Lung (tissue), 12 donors: Measurements from ENCODE around the gene NKX3-2. TPM values are rescaled to one million over a fixed set of nuclear protein-coding genes. Genes with fewer than 3 reads are reported as not detected.

Experiments used
- ATAC-seq: fragments of 200-7000 bp; cut with Tn5 transposase; one replicate; pipeline ENCODE4 v1.9.1; 2020; ENCODE audit warnings: moderate number of reproducible peaks; ENCODE audit not compliant: insufficient read depth, low FRiP score
- DNase-seq, 3 donors: peaks; one replicate each; pipeline ENCODE4 v3.0.0-alpha.2; 2013 to 2017
- H3K27ac ChIP-seq, 2 donors: one replicate each; pipeline ENCODE4 v1.5.1; 2013; ENCODE audit warnings: mild to moderate bottlenecking in 2 of 2, moderate library complexity in 2 of 2, control low read depth in 1 of 2, inconsistent platforms in 1 of 2, low read depth in 1 of 2, low read length in 1 of 2
- H3K27me3 ChIP-seq, 3 donors: one replicate each; pipeline ENCODE4 v1.5.1; 2013; ENCODE audit warnings: low read length in 2 of 3; ENCODE audit not compliant: control insufficient read depth in 3 of 3, insufficient read depth in 3 of 3
- H3K36me3 ChIP-seq, 4 donors: one replicate each; pipeline ENCODE4 v1.5.1; 2013; ENCODE audit warnings: low read length in 4 of 4, mild to moderate bottlenecking in 1 of 4, moderate library complexity in 1 of 4; ENCODE audit not compliant: control insufficient read depth in 4 of 4, insufficient read depth in 4 of 4
- H3K4me1 ChIP-seq, 5 donors: one replicate each; pipeline ENCODE4 v1.5.1; 2013; ENCODE audit warnings: low read length in 5 of 5, mild to moderate bottlenecking in 2 of 5, moderate library complexity in 1 of 5; ENCODE audit not compliant: control insufficient read depth in 5 of 5, insufficient read depth in 5 of 5
- H3K4me3 ChIP-seq: one replicate; pipeline ENCODE4 v1.5.1; 2013; ENCODE audit warnings: mild to moderate bottlenecking, control low read depth, moderate library complexity
- H3K9ac ChIP-seq, 2 donors: one replicate each; pipeline ENCODE4 v1.5.1; 2013; ENCODE audit warnings: low read length in 2 of 2, control low read depth in 1 of 2; ENCODE audit not compliant: insufficient read depth in 1 of 2
- H3K9me3 ChIP-seq, 4 donors: one replicate each; pipeline ENCODE4 v1.5.1; 2013; ENCODE audit warnings: low read length in 3 of 4, mild to moderate bottlenecking in 1 of 4, moderate library complexity in 1 of 4; ENCODE audit not compliant: control insufficient read depth in 4 of 4, insufficient read depth in 3 of 4
- WGBS, 2 donors: extraction: QIAGEN DNeasy Blood & Tissue Kit; methylation state at CpG; one replicate each; pipeline ENCODE4 v1.1.7; 2013; 5-methylcytosine and 5-hydroxymethylcytosine counted together
- polyA plus RNA-seq, 2 donors: library from polyadenylated mRNA; stranded (reverse); fragments of 200-250 nt; gene quantifications; one replicate each; pipeline ENCODE4 v1.2.1, GENCODE V29; 2013
- total RNA-seq, 2 donors: library from RNA; depleted of rRNA in 1 of 2; stranded (reverse); fragments of >200 nt in 1 of 2; gene quantifications; one replicate each; pipeline ENCODE4 v1.2.1, GENCODE V29; 2014 to 2021
- TF ChIP-seq, protein P1 (sequence below): IDR thresholded peaks from 2 replicates; pipeline ENCODE4 v1.5.1; 2012; ENCODE audit warnings: mild to moderate bottlenecking; ENCODE audit errors: control extremely low read depth, extremely low read depth
- donor health status: control.
- donor health status: control.
- donor health status: Bipolar disorder and iron deficiency.
- donor health status: healthy.
- donor health status: DM: yes; HTN: yes; CAD: no.

NKX3-2 gene
- total and polyA plus RNA-seq, 4 donors, result not detected

GRCh38 chr4:13588954-13589353 is 44.6 kb upstream of the NKX3-2 start:
- no peak overlapping the region for H3K27ac ChIP-seq
- no peak for DNase-seq
- peaks cover 12 to 58% (median 29%) of the 10 kb centered on the region in 4 donors for H3K36me3 ChIP-seq
- no peak overlapping the region for H3K4me3 ChIP-seq
- no peaks in the 10 kb centered on the region for H3K9me3 ChIP-seq
- ATAC-seq, result no peak
- H3K27me3 ChIP-seq, result no peaks in the 10 kb centered on the region
- TF ChIP-seq, protein P1, sequence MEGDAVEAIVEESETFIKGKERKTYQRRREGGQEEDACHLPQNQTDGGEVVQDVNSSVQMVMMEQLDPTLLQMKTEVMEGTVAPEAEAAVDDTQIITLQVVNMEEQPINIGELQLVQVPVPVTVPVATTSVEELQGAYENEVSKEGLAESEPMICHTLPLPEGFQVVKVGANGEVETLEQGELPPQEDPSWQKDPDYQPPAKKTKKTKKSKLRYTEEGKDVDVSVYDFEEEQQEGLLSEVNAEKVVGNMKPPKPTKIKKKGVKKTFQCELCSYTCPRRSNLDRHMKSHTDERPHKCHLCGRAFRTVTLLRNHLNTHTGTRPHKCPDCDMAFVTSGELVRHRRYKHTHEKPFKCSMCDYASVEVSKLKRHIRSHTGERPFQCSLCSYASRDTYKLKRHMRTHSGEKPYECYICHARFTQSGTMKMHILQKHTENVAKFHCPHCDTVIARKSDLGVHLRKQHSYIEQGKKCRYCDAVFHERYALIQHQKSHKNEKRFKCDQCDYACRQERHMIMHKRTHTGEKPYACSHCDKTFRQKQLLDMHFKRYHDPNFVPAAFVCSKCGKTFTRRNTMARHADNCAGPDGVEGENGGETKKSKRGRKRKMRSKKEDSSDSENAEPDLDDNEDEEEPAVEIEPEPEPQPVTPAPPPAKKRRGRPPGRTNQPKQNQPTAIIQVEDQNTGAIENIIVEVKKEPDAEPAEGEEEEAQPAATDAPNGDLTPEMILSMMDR, result no peak
- no peaks in the 10 kb centered on the region for H3K4me1 ChIP-seq
- H3K9ac ChIP-seq, result no peak overlapping the region

DNA sequence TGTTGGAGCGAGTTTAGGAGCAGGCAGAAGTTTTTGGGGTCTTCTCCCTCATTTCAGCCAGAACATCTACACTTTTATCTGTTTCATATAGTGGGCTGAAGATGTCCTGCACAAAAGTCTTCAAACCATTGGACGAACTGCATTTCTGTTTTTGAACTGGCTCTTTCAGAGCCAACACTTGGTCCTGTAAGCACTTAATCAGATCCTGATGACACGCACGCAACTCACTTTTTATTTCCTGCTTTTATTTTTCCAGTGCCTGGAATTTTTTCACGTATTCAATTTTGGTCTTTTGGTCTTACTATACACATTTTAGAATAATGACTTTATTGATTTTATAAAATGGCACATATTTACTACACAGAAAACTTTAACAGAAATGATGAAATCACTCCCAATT is 40.2 kb upstream of the NKX3-2 start:
- peaks cover 18 to 43% (median 31%) of the 10 kb centered on the region in 4 donors for H3K36me3 ChIP-seq
- WGBS, 2 donors, result 96 to 99% methylated on average over 5 of the region's 5 CpGs

GRCh38 chr4:13580036-13580435 is 35.7 kb upstream of the NKX3-2 start:
- Histone ChIP-seq H3K4me1 (no peaks in the 10 kb centered on the region), H3K9me3 (no peaks in the 10 kb centered on the region), H3K27ac (no peak overlapping the region), H3K27me3 (no peaks in the 10 kb centered on the region), H3K36me3 (peaks cover 30 to 42% (median 36%) of the 10 kb centered on the region in 4 donors), H3K9ac (no peak overlapping the region), H3K4me3 (no peak overlapping the region)
- DNase-seq, result no peak
- WGBS, 2 donors, result 66 to 91% methylated on average over 2 of the region's 2 CpGs
- ATAC-seq, result no peak
- TF ChIP-seq, protein P1, result no peak

More for the DNA sequence above, 40.2 kb upstream of the NKX3-2 start:
- Histone ChIP-seq H3K4me3 (no peak overlapping the region), H3K4me1 (no peaks in the 10 kb centered on the region), H3K27me3 (no peaks in the 10 kb centered on the region), H3K9ac (no peak overlapping the region), H3K9me3 (no peaks in the 10 kb centered on the region), H3K27ac (no peak overlapping the region)
- ATAC-seq, result no peak
- no peak for DNase-seq
- TF ChIP-seq, protein P1, result no peak

- DNase-seq, result no peak
Observed at GRCh38 chr4:13577660-13578059, 33.4 kb upstream of the NKX3-2 start.

More at GRCh38 chr4:13577660-13578059, 33.4 kb upstream of the NKX3-2 start:
- no peak for ATAC-seq
- H3K27me3 ChIP-seq, result no peaks in the 10 kb centered on the region
- H3K9me3 ChIP-seq, result no peaks in the 10 kb centered on the region
- H3K4me1 ChIP-seq, result no peaks in the 10 kb centered on the region
- TF ChIP-seq, protein P1, result no peak
- no peak overlapping the region for H3K9ac ChIP-seq
- peaks cover 35 to 46% (median 41%) of the 10 kb centered on the region in 4 donors for H3K36me3 ChIP-seq
- 96 to 98% methylated on average over 3 of the region's 3 CpGs for WGBS, 2 donors
- H3K27ac ChIP-seq, result no peak overlapping the region
- H3K4me3 ChIP-seq, result no peak overlapping the region
